ENCODE measurements around the gene UBE2L6.

DNA sequence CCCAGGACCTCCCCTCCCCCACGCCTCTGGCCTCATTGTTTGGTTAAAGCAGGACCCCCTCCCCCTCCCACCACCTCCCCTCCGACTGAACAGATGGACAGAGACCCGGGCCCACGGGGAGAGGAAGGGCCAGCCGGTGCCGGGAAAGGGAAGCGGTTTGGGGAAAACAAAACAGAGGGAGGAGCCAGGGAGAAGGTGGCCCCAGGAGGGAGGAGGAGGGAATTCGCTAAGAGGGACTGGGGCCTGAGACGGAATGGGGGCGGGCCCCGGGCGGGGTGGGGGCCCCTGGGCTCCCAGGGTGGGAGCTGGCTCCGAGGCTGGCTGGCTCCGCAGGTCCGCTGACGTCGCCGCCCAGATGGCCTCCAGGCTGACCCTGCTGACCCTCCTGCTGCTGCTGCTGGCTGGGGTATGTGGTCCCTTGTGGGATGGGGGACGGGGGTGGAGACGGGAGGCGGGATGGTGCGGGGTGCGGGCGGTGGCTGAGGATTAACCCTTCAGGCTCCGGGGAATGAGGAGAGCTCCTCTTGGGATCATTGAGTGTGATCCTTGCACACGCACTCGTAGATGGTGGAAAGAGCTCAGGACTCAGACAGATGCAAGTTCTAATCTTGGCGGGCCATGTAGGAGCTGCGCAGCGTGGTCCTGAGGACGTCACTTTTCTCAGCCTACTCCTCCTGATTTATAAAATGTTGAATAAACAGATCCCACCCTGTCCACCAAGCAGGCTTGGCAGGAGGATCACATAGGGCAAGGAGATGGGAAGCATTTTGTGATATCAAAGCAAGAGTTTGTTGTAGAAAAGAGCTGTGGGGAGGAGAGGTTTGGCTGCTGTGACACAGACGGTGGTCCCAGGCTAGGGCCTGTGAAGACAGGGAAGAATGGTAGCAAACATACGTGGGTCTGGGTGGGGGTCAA lies 30.7 kb upstream of the UBE2L6 start:
- TF ChIP-seq RAD21 (IDR thresholded peaks at IDR 0.05) (no peak), EGR1 (IDR thresholded peaks at IDR 0.05; ENCODE audit: low read depth in 2 of 2) (no peak), REST (IDR thresholded peaks at IDR 0.05) (no peak), ATF3 (IDR thresholded peaks at IDR 0.05) (no peak), MAX (IDR thresholded peaks at IDR 0.05) (no peak), SP1 (IDR thresholded peaks at IDR 0.05) (no peak), JUND (IDR thresholded peaks at IDR 0.05) (no peak)
- TF ChIP-seq, protein P1, sequence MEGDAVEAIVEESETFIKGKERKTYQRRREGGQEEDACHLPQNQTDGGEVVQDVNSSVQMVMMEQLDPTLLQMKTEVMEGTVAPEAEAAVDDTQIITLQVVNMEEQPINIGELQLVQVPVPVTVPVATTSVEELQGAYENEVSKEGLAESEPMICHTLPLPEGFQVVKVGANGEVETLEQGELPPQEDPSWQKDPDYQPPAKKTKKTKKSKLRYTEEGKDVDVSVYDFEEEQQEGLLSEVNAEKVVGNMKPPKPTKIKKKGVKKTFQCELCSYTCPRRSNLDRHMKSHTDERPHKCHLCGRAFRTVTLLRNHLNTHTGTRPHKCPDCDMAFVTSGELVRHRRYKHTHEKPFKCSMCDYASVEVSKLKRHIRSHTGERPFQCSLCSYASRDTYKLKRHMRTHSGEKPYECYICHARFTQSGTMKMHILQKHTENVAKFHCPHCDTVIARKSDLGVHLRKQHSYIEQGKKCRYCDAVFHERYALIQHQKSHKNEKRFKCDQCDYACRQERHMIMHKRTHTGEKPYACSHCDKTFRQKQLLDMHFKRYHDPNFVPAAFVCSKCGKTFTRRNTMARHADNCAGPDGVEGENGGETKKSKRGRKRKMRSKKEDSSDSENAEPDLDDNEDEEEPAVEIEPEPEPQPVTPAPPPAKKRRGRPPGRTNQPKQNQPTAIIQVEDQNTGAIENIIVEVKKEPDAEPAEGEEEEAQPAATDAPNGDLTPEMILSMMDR (IDR thresholded peaks at IDR 0.05; ENCODE audit: low read depth, low read length, missing input control), result peak; percentile 0

Measured in liver (tissue), 3 donors.